ENCODE measurements around the gene YES1.
A peak's percentile ranks its signal among the peaks of the same experiment; 100 is the strongest.

The YES1 gene

DNA sequence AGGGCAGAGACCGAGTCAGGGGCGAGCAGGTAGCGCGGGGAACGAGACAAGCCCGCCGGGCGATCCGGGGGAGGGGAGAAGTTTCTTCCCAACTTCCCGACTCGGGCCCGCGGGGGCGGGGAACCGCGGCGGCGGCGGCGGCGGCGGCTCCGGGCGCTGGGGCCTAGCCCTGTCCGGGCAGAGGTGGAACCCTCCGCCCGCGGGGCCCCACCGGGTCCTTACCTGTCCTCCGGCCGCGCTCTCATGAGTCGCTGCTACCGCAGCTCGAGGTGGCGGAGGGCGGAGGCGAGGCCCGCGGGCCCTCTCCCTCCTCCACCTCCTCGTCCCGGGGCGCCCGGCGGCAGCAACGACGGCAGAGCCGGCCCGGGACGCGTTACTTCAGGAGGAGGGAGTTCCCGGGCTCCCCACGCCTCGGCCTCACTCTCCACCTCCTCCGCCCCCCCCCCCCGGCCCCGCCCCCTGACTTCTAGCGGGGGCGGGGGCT is at the start of gene YES1:
Gene YES1, minus strand, starts transcription at position 351 of the 484 bp plus-strand sequence. CDS start 55,415 bp downstream, outside the sequence.
- DNase-seq (ENCODE audit: low read depth in 4 of 4, low spot score in 1 of 4) = peak in 2 of 4 experiments; percentile 8 to 30

DNA sequence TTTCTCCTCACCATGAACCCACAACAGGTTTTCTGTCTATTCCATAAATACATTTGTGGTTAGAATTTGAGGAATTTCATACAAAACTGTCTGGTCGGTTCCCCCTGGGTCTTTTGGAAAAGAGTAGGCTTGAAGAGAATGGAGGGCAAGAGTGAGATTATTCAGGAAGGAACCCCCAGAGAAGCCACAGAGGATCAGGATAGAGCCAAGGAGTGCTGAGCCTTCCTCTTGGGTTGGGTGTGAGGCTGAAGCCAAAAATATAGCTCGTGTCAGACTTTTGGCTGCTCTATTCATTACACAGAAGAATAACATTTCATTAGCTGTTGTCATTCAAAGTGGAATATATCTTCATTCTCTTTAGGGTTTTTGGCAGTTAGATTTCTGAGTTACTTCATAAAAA is 45.9 kb upstream of the YES1 start:
- no peak for DNase-seq (ENCODE audit: low read depth in 4 of 4, low spot score in 1 of 4)

DNA sequence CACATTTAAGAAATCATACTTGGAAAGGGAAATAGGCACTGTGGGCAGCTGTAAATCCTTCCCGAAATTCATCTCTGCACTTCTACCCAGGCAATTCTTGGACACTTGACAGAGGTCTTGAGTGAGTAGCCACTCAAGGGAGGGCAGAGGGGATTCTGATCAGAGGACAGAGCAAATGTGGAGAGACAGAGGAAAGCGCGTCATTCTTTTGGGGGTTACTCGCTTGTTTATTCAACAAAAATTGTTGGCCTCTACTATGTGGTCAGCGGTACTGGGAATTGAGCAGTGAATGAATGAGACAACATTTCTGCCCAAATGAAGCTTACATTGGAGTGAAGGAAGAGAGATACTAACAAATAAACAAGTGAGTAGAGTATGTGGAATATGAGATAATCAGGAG is 41.4 kb upstream of the YES1 start:
- no peak for DNase-seq (ENCODE audit: low read depth in 4 of 4, low spot score in 1 of 4)

DNA sequence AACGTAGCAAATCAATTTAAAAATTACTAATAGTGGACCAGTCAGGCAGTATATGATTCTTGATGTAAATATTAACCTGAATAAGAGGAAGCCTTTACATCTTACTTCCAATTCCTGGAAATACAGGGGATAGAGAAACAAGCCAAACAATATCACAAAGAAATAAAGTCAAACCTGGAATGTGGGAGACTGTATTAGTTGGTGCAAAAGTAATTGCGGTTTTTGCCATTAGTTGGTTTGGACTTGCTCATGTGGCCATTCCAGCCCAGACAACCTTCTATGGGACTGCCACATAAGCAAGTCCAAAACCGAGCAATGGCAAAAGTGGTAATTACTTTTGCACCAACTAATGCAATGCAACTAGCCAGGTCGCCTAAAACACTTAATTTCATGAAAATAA is 38.9 kb upstream of the YES1 start:
- DNase-seq (ENCODE audit: low read depth in 4 of 4, low spot score in 1 of 4) = no peak

DNA sequence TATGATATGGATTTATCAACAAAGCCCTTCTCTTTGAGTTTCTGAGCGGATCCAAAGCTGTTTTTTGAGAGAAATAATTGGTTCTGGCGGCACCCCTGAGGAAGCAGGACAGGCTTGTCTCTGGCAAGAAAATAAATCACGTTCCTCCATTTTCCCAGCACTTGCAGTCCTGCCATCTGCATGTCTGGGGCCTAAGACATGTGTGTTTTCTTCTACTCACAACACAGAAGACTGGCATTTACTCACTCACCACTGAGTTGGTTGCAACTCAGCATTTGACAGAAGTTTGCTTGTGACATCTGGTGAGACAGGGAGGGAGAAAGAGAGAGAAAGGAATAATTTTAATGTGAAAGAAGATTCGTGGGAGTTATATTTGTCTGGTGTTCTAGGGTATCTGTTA is 37.0 kb upstream of the YES1 start:
- DNase-seq (ENCODE audit: low read depth in 4 of 4, low spot score in 1 of 4) = no peak

DNA sequence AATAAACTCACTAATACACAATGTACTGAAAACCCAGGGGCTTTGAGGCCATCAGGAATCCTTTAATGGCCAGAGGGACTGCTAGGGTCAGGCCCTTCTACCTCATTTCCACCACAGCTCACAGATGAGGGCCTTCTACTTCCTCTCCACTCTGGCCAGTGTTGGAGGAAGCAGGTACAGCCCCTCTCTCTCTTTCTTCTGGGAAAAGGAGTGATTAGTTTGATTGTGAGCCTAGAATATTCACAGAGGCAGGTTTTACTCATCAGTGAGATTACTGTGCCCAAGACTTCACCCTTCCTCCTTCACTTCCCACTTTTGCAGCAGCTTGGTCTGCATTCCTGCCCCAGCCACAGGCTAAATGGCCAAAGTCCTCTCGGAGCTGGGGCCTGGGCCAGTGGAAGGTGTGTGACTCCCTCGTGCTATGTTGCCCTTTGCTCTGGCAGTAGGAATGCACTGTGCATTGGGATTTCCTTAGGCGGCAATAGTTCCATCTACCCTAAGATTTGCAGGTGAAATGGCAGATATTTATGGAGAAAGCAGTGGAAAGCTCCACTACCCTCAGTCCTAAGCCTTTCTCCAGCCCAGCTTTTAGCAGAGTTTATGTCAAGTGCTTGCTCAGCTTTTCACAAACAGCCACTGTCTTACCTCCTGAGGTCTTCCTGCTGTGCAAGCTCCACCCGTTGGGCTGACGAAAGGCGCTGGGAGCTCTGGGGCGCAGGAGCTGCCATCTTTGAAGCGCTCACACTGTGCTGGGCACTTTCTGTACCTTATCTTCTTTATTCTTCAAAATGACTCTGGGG is 36.2 kb upstream of the YES1 start:
- no peak for DNase-seq (ENCODE audit: low read depth in 4 of 4, low spot score in 1 of 4)

DNA sequence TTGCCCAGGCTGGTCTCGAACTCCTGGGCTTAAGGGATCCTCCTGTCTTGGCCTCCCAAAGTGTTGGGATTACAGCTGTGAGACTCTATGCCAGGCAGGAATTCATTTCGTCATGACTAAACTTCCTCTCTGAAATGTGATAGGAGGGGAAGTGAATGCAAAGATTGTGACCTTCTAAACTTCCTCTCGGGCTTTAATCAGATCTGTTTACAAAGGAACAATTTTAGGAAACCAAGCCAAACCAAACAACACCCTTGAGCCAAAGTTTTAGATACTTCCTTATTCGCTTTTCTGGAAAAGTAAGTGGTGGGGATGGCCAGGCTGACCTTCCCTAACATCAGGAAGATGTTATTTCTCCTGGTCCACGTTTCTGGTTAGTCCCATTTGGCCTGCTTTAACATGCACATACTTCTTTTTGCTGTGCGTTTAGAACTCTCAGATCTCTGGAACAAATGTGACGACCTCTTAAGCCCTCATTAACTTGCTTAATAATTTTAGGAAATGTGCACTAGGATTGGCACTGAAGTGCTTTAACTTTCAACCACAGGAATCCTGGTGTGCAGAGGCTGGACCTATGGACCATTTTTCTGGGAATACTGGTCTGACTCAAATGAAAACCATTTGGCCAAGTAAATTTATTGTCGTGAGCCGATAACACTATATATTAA is 33.2 kb upstream of the YES1 start:
- DNase-seq (ENCODE audit: low read depth in 4 of 4, low spot score in 1 of 4) = no peak

DNA sequence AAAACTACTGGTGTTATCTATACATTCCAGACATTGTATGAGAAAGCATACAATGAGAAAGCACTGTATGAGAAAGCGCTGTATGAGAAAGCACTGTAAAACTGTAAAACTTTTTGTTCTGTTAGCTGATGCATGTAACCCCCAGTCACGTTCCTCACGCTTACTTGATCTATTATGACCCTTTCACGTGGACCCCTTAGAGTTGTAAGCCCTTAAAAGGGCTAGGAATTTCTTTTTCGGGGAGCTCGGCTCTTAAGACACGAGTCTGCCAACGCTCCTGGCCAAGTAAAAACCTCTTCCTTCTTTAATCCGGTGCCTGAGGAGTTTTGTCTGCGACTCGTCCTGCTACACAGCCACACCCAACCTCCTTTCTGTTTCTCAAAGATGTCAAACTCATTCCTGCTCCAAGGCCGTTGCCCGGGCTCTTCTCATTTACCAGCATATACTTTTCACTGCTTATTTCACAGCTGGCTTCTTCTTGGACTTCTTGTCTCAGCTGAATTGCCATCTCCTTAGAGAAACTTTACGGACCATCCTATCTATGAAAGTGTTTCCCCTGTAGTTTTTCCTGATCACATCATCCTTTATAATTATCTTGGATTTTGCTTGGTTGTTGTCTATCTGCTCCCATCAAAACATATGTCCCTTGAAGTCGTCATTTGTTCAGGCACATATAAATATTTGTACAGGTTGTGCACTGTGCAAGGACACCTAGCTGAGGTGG is 29.8 kb upstream of the YES1 start:
- no peak for DNase-seq (ENCODE audit: low read depth in 4 of 4, low spot score in 1 of 4)

DNA sequence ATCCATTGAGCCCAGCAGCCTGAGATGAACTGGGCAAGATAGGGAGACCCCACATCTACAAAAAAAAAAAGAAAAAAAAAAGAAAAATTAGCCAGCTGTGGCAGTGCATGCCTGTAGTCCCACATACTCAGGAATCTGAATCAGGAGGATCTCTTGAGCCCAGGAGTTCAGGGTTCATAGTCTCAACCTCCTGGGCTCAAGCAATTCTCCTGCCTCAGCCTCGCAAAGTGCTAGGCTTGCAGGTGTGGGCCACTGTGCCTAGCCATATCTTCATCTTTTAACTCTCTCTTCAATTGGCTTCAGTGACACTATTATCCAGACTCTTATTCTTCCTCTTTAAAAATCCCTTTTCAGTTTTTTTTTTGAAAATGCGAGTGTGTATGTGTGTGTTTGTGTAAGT is 28.5 kb upstream of the YES1 start:
- no peak for DNase-seq (ENCODE audit: low read depth in 4 of 4, low spot score in 1 of 4)

DNA sequence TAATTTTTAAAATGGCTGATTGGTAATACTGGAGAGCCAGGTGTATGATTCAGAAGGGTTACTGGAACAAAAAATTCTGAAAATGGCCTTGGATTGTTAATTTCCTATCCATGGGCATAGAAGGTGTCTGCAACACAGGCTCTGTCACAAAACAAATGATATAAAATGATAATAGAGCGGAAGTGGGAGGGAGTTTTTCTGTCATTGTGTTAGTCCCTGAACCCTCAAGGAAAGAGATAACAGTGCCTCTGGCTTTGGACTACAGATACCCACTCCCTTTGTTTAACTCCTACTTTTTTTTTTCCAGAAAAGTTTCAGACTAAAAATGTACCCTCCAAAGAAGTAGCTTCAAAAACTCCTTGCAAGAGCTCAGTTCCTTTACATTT is 28.0 kb upstream of the YES1 start:
- DNase-seq (ENCODE audit: low read depth in 4 of 4, low spot score in 1 of 4) = no peak

DNA sequence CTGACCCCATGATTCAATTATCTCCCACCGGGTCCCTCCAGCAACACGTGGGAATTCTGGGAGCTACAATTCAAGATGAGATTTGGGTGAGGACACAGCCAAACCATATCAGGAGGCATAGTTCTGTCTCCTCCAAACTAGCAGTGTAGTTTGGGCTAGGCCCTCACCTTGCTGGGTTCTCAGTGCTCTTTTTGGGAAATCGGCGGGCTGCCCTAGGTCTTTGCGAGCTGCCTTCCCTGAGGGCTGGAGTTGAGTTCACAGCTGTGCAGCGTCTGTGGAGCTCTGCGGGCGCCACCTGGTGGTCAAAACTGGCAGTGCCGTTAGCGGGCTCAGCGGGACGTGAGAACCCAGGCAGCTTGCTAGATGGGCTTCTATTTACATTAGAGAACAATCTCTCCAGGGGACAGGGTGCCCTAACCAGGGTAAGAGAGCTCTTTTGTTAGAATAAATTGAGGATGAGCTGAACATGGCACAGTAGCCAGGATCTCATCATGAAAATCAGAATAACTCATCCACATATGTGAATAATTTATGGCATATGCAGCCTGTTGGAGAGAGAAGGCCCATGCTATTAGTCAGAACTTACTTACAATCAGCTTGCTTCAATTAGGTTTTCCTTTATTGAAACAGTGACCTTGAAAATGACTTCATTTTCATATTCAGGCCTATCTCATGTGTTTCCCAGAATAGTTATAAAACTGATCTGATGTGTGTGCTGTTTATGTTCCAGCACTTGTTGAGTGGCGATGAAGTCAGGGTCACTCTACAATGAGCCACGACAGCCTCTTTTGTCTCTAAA is 27.4 kb upstream of the YES1 start:
- peak; percentile 78 to 96 (median 85) for DNase-seq (ENCODE audit: low read depth in 4 of 4, low spot score in 1 of 4)

DNA sequence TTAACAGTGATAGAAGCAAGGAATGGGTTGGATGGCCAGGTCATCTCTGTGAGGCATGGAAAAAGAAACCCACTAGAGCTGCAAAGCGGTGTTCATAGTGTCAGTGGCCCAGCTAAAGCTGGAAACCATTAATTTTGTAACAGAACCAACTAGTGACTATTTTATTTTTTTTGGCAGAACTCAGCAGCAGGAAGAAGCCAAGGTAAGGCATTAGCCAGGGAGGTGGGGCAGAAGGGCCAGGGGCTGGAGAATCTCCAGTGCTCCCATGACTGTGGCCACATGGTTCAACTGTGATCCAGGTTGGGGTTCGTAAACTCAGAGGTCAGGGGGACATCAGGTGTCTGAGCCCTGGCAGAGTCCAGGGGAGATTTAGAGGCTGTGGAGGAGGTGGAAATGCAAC is 25.9 kb upstream of the YES1 start:
- no peak for DNase-seq (ENCODE audit: low read depth in 4 of 4, low spot score in 1 of 4)

DNA sequence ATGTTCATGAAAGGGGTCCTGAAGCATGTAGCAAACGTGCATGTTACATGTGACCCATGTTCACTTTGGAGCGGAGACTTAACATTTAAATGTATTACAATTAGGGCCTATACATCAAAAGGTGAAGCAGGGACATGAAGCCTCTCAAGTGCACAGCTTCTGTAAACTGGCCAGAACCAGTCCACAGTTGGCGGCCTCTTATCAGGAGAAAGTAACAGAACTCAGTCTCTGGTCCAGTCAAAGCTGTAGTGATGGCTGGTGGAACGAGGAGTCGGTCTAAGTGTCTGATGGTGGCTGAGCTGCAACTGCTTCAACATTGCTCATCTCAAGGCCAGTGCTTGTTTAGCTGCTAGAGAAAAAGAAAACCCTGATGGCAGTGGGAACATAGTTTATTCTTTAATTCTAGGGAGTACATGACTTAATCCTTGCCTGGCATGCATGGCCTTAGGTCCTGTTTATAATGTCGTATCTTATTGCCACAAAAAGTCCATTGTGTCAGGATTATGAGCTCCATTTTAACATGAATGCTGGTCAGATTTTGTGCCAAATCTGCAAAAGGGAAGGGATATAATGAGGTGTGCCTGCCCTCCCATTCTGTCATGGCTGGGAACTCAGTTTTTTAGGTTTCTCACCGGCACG is 22.2 kb upstream of the YES1 start:
- DNase-seq (ENCODE audit: low read depth in 4 of 4, low spot score in 1 of 4) = no peak

DNA sequence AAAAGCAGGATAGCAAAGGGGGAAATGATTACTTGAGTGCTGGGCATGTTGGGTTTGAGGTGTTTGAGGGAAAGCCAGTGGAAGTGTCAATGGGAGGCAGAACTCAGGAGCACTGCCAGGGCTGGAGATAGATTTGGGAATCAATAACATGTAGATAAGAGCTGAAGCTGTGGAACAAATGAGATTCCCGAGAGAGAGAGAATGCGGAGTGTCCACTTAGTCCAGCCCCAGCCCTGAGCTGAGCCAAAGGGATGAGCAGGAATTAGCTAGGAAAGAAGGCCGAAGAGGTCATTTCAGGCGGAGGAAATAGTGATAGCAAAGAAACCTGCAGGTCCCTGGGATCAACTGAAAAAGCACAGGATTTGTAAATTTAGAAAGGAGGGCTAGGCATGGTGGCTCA is 21.2 kb upstream of the YES1 start:
- DNase-seq (ENCODE audit: low read depth in 4 of 4, low spot score in 1 of 4) = no peak

DNA sequence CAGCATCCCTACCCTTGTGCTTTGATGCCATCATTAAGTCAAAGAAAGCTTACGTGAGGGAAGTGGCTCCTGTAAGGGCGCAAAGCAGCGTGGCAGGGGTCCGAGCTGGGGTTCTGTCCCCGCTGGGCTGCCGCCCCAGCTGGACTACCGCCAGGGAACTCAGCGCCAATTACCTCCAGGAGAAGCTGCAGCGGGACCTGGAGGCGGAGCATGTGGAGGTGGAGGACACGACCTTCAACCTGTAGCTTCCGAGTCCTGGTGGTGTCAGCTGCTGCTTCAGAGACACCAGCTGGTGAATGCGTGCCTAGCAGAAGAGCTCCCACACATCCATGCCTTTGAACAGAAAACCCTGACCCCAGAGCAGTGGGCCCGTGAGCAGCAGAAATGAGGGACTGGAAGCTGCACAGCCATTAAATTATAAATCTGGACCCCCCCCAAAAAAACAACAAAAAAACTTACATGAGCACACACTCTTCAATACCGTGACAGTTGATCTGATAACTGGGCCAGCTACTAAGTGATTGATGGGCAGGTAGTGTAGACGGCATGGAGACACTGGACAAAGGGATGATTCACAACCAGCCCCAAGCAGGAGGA is 20.1 kb upstream of the YES1 start:
- DNase-seq (ENCODE audit: low read depth in 4 of 4, low spot score in 1 of 4) = no peak

DNA sequence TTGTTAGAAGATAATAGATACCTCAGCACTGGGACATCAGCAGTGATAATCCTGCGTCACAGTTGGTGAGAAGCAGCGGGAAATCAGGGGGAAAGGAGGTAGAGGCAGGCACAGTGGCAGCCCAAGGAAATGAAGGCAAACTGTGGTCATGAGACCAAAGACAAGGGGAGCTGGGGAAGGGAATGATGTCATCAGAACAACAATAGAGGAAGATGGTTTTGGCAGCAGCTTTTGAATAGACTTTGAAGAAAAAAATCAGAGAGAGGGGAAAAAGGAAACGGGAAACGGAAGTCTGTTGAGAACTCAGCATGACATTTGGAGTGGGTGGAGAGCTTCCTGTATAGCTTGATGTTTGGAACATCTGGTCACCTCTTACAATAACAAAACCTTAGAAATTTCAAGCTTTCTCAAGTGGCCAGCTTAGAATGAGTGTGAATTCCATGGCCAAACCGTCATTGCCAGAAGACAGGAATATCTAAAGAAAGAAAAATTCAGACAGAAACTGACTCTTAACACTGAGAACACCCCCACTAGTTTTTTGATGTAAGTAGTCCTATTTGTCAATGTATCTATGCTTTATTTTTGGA is 18.4 kb upstream of the YES1 start:
- DNase-seq (ENCODE audit: low read depth in 4 of 4, low spot score in 1 of 4) = no peak

DNA sequence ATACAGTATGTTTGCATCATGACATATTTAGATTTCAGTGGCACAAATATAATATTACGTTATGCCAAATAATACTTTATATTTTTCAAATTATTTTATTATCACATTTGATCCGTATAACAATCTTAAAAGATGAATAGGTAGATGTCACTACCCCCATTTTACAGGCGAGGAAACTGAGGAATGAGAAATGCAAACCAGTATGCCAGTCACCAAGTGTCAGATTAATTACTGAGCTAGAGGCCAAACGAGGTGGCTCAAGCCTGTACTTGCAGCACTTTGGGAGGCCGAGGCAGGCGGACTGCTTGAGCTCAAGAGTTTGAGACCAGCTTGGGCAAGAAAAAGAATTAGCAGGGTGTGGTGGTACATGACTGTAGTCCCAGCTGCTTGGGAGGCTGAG is 17.4 kb upstream of the YES1 start:
- no peak for DNase-seq (ENCODE audit: low read depth in 4 of 4, low spot score in 1 of 4)

DNA sequence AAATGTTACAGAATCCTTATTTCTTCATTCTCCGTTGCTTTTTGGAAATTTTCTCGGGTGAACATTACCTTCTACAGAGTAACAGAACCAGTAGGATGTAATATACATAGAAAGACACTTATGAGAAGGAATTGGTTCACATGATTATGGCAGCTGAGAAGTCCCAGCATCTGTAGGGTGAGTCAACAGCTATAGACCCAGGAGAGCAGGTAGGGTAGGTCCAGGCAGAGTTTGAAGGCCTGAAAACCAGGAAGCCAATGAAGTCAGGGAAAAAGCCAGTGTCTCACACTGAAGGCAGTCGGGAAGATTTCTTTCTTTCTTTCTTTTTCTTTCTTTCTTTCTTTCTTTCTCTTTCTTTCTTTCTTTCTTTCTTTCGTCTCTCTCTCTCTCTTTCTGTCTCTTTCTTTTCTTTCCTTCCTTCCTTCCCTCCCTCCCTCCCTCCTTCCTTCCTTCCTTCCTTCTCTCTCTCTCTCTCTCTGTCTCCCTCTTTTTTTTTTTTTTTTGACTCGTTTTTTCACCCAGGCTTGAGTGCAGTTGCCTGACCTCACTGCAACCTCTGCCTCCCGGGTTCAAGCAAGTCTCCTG is 15.1 kb upstream of the YES1 start:
- no peak for DNase-seq (ENCODE audit: low read depth in 4 of 4, low spot score in 1 of 4)

DNA sequence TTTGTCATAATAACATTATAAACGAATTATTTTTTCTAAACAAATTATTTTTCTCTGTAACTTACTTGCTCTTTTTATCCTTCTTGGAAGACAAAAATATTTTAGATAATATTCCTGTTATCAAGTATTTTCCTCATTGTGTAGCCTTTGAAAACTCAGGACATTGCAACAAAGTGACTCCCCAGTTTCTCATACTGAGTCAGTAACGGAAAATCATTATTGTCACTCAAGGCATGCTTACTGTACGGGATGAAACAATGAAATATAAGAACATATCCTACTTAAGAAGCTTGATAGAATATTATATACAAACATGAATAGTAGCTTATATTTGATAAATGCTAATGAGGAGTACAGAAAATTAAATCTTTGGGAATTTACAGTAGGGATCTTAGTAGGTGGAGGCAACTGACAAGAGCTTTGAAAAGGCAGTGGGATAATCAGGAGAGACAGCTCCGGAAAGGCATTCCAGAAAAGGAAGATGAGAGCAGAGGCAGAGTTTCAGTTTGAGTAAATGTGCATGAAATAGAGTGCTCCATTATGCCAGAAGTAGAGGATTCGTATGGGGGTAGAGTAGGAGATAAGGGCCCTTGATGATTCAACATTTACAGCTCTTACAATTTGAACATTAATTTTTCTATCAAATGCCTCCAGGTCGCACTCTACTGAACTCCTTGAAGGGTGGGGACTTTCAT is 14.0 kb upstream of the YES1 start:
- DNase-seq (ENCODE audit: low read depth in 4 of 4, low spot score in 1 of 4) = no peak
